CD4-positive, alpha-beta T cell treated with Interleukin-10 for 1 hour (primary cell): ENCODE results near the gene IL2.
A peak's percentile ranks its signal among the peaks of the same experiment; 100 is the strongest.

ENCODE experiments used
- DNase-seq: peaks from one replicate; pipeline ENCODE4 v3.0.0-alpha.2; 2020

Gene IL2

GRCh38 chr4:122456231-122457116, at the start of gene IL2:
Gene IL2, minus strand, starts transcription at chr4:122456725. Its CDS starts 285 bp downstream, at chr4:122456440.
- peak; percentile 33 for DNase-seq

DNA sequence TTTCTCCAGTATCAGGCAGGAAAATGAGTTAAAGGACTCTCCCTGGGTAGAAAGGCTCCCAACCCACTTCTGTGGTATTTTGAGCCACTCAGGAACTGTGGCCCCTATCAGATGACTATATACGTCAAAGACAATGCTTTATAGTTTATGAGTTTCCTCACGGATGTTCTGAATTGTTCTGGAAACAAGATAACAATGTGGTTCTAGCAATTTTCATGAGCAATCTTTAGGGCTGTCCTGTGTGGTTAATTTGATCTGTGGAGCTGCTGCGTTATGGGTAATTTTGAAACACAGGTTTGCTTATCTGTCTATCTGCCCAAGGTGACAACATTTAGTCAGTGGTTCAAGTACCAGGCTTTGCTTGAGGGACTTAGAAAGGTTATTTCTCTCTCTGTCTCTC, 46.7 kb upstream of the IL2 start:
- DNase-seq: peak; percentile 37

DNA sequence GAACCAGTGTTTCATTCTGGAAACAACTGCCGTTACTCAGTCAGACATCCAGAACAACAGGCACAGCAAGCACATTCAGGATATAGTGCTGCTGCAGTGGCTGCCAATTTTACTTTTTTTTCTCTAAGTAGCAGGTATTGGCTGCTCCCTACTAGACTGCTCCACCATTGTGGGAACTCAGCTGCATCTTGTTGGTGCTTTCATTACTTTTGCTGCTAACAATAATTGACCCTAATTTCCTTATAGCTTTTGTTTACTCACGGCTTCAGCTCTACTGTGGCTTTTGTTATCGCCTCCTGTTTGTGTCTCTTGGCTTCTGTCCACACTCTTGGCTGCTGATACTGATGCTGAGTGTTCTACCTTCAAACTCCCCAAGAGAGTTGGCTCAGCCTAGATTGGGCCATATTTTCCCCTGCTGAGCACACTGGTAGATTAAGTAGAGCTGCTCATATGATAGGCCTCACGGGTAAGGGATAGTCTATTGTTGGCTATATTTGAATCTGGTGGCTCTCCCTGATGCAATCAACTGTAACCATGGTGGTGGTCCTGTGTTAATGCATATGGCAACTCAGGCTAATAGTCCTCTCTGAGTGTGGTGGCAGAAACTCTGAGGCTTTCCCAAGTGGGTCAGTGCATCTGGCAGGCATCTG, 44.5 kb upstream of the IL2 start:
- DNase-seq: no peak

- DNase-seq: no peak
Observed at GRCh38 chr4:122489061-122489460, 32.5 kb upstream of the IL2 start.

- no peak for DNase-seq
Observed at GRCh38 chr4:122483481-122483880, 27.0 kb upstream of the IL2 start.

- DNase-seq: no peak
Observed at GRCh38 chr4:122481766-122482405, 25.4 kb upstream of the IL2 start.

- no peak for DNase-seq
Observed at GRCh38 chr4:122480655-122481487, 24.3 kb upstream of the IL2 start.

DNA sequence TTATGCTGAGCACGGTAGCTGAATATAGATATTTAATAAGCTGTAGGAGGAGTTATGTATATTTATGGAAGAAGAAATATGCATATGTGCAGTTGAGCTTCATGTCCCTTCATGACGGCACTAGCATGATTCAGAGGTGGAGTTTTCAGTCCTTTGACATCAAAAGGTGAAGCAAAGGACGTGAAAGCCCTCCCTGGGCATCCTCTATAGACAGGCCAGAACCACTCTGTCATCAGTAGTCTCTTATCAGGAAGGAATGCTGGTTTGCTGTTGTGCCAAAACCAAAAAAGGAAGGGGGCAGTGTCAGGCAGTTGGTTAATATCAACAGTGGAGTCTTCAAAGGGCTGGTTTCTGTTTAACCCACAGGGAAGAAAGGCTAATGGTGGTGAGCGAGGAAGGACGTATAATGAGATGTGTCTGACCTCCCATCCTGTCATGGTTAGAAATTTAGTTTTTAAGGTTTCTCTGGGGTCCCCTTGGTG, 23.5 kb upstream of the IL2 start:
- DNase-seq: no peak

- no peak for DNase-seq
Observed at GRCh38 chr4:122476745-122477144, 20.2 kb upstream of the IL2 start.

GRCh38 chr4:122476126-122476525, 19.6 kb upstream of the IL2 start:
- DNase-seq: no peak

DNA sequence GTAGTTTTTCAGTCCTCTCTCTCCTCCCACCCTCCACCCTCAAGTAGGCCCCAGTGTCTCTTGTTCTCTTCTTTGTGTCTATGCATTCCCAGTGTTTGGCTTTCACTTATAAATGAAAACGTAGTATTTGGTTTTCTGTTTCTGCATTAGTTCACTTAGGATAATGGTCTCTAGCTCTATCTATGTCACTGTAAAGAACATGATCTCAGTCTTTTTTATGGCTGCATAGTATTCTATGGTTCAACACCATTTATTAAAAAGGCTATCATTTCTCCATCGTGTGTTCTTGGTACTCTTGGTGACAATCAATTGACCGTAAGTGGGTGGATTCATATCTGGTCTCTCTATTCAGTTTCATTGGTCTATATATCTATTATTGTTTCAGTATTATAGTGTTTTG, 18.7 kb upstream of the IL2 start:
- no peak for DNase-seq

DNA sequence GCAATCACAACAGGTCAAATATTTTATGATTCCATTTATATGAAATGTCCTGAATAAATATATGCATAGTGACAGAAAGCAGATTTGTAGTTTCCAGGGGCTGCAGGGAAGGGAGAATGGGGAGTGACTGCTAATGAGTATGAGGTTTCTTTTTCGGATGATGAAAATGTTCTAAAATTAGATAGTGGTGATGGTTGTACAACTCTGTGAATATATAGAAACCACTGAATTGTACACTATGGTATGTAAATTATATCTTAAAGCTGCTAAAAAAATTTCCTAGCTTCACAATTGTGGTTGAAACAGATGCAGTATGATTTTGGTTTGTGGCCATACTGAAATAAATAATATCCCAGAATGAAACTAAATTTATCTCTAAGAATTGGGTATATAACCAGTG, 12.9 kb upstream of the IL2 start:
- no peak for DNase-seq

- DNase-seq: peak; percentile 60
Observed at GRCh38 chr4:122458625-122459024, 2.1 kb upstream of the IL2 start.

- no peak for DNase-seq
Observed at GRCh38 chr4:122453384-122453995, 3.0 kb downstream of the IL2 start.

GRCh38 chr4:122450847-122451246, 5.7 kb downstream of the IL2 start:
- peak; percentile 30 for DNase-seq

DNA sequence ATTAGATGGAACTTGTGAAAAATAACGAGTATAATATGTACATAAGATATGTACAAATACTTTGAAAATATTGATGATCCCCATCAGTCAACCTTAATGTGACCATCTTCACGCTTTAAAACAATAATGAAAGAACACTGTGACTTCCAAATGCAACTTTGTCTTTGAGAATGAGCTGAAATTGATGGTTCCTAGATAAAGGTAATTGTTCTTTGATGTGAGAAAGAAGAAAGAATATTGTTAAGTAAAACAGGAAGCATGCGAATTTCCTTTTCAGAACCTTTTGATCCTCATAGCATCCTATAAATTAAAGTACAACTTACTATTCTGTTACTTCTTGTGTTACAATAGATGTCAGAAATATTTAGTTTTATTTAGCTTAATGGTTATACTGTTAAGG, 22.2 kb downstream of the IL2 start:
- DNase-seq: peak; percentile 19

- DNase-seq: no peak
Observed at GRCh38 chr4:122431351-122431750, 25.2 kb downstream of the IL2 start.

DNA sequence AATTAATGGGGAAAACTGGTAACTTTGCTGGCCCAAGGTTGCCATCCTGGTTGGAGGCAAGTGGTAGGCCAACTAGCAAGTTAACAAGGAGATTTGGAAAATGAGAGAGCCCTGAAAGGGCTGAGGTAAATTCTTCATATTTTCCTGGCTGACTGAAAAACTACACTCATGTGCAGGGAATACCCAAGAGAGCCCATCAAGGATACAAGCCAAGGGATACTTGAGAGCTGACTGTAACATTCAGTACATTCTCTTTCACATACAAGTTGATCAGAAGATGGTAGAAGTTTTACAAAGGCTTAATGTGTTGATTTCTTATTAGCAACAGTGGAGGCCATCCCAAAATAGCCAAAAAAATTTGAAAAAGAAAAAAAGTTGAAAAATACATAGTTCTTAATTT, 33.3 kb downstream of the IL2 start:
- no peak for DNase-seq

- DNase-seq: no peak
Observed at GRCh38 chr4:122412547-122412946, 44.0 kb downstream of the IL2 start.

DNA sequence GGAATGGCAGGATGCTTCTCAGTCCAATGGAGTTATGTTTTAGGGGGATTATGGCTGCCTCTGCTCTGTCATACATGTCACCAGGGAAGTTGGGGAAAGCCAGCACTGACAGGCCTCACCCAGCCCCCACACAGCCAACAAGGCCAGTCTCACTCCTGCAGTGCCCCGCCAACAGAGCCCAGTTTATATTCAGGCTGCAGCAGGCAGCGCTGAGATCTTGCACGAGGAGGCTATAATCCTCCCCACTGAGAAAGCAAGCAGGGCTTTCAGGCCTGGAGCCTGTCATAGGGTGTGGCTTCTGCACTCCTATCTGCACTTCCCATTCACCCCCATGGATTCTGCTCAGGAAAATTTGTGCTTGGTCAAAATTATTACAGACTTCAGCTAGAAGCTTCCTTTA, 52.7 kb downstream of the IL2 start:
- no peak for DNase-seq
